ENCODE results near the gene DDTL.
"Not testable (repeated sequence)": the region's sequence is repeated elsewhere in the genome, so short reads cannot be mapped to it uniquely, and the experiment has no call there.

Gene DDTL

DNA sequence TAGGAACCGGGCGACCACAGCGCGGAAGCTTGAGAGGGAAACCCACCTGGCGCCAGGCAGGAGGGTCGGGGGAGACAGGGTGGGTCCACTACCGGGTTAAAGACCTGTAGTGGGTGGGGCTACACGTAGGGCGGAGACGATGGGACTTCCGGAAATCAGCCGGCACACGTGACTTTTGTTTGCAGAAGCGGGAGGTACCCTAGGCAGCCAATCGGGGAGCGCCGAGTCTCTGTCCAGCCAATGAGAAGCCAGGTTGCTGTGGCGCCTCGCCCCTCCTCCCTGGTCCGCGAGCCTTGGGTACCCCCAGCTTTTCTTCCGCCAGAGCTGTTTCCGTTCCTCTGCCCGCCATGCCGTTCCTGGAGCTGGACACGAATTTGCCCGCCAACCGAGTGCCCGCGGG lies at the start of gene DDTL:
Gene DDTL (plus strand): TSS at position 321 of the 400 bp plus-strand sequence. CDS start 27 bp downstream, at position 348.
- not testable (repeated sequence) for DNase-seq

DNA sequence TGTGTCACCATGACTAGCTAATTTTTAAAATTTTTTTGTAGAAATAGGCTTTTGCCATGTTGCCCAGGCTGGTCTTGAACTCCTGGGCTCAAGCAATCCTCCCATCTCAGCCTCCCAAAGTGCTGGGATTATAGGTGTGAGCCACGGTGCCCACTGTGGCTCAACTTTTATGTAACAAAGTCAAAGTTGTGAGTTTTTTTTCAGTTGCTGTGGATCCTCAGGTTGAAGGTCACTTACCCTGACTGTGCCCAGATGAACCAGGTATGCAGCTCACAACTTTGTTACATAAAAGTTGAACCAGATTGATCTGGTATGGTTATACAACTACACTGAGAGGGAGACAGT lies 46.4 kb upstream of the DDTL start:
- not testable (repeated sequence) for DNase-seq

DNA sequence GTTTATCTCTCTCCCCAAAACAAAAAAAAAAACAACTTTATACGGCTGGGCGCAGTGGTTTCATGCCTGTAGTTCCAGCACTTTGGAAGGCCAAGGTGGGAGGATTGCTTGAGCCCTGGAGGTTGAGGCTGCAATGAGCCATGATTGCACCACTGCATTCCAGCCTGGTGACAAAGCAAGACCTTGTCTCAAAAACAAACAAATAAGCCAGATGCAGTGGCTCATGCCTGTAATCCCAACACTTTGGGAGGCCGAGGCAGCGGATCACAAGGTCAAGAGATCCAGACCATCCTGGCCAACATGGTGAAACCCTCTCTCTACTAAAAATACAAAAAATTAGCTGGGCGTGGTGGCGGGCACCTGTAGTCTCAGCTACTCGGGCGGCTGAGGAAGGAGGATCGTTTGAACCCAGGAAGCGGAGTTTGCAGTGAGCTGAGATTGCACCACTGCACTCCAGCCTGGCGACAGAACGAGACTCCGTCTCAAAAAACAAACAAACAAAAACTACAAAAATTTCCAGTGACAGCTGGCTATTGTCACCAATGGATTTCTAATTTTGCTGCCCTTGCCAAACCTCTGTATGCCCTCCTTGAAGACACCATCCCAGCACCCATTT lies 45.0 kb upstream of the DDTL start:
- not testable (repeated sequence) for DNase-seq

DNA sequence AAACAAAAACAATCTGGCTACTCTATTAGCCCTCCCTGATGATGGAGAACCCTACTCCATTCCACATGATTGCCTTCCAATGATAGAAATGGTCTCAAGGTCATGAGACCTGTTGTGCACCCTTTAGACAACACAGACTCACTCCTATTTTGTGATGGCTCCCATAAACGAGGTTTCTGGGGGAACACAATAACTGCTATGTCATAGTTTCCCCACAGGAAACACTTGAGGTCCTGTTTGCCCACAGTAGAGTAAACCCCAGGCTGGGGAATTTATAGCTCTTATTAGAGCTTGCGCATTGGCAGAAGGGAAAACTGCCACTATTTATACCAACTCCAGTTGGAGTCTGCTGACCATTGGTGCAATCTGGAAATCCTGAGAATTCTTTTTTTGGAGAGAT lies 43.8 kb upstream of the DDTL start:
- no peak for DNase-seq

DNA sequence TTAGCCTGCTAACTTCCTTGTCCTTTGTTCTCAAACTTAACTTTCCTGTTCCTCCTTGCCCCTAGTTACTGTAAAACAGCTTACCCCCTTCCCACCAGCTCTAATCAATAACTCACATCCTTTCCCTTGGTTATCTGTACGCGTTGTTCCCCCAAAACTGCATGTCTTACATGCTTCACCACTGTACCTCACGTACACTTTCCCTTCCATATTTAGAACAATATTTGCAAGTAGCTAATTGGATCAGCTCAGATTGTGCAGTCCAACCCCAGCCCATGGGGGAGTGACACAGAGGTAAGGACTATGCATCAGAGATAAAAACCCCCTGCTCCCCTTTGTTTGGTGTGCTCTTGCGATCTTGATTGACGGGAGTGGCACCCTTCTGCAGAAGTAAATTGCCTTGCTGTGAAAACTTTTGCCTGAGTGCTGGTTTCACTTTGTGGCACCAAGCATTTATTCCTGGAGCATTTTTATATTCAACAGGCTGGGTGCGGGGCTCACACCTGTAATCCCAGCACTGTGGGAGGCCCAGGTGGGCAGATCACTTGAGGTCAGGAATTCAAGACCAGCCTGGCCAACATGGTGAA lies 41.6 kb upstream of the DDTL start:
- DNase-seq, result no peak

DNA sequence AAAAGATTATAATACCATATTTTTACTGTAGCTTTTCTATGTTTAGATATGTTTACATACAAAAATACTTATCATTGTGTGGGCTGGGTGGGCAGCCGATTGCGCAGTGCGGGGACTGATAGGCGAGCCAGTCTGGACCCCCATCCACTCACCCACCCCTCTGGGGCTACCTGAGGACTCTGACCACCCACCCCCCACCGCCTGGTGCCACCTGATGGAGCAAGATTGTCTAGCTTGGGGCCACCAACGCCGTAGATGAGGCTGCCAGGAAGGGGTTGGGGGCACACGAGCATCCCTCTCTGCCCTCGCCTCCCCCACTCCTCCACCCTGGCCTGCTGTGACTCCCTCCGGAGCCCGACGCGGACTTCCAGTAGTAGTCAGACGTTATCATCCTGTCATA lies 40.1 kb upstream of the DDTL start:
- DNase-seq, result no peak

DNA sequence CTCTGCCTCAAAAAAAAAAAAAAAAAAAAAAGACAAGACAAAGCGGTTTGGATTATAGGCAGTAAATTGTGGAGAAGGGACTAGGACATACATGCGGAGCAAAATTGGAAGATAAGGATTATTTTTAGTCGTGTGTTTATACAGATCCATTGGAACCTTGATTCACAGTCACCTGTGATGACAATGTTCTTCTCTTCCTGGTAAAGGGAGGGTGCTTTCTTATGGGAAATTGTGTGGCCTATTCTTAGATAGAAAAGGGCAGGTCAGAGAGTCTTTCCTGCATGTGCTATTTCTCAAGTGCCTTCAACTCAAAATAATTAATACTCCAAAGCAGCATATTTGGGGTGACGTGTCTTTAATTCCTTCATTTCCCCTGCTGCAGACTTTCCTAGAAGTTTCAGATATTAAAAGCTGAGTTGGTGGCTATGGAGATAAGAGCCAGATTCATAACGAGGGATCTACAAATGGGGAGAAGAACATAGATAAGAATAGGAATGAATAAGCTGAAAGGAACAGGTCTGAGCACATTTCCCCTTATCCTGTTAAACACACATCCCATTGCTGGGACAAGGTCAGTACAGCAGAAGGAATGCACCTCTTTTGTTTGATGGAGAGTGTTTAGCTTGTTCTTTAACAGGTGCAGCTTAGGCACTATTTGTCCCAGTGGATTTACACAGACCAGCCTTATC lies 28.2 kb upstream of the DDTL start:
- no peak for DNase-seq

DNA sequence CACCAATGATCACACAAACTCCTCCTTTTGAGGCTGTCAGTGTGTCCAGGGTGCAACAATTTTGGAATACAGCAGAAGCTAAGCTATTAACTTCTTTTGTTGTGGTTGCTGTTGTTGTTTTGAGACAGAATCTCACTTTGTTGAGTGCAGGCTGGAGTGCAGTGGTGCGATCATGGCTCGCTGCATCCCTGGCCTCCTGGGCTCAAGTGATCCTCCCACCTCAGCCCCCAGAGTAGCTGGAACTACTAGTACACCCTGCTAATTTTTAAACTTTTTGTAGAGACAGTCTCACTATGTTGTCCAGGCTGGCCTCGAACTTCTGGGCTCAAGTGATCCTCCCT lies 27.7 kb upstream of the DDTL start:
- no peak for DNase-seq

DNA sequence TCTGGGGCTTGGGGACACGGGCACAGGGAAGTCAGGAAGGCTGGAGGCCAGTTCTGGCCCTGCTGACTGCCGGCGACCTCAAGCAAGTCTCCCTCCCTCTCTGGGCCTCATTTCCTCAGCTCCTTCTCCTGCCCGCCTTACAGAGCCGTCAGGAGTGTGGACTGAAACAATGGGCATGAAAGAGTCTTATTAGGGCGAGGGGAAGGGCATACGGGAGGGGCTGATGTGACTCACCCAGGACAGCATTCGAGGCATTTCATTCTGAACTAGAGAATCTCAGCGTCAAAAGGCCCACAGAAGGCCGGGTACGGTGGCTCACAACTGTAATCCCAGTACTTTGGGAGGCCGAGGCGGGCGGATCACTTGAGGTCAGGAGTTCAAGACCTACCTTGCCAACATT lies 26.5 kb upstream of the DDTL start:
- DNase-seq, result not testable (repeated sequence)

DNA sequence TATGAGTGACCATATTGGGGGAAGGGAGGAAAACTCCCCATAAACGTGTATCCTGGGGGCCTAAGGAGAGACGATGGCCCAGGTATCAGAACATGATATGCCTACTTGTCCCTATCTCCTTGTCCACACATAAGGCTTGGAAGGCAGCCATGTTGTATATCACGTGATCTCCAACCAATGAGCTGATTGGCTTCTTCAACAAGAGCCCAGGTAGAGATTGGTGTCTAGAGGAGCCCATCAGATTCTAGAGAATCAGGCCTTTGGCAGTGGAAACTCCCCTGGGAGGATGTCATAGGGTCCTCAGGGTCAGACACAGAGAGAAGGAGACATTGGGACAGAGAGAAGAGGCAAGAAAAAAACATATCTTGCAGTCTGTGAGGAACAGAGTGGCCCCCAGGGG lies 19.3 kb upstream of the DDTL start:
- DNase-seq, result not testable (repeated sequence)

DNA sequence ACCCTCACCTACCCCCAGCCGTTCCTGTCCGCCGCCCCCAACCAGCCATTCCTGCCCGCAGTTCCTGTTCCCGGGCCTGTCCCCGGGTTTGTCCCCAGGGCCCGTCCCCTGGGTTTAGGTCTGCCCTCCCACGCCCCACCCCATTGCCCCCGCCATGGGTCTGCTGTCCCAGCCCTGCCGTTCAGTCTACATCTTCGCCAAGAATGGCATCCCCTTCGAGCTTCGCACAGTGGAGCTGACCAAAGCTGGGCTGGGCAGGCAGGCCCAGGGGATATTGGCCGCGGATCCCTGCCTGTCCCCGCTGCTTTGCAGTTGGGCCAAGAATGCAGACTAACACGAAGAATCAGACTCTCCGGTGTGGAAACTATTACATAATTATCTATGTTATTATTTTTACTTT lies 16.9 kb upstream of the DDTL start:
- DNase-seq, result not testable (repeated sequence)

DNA sequence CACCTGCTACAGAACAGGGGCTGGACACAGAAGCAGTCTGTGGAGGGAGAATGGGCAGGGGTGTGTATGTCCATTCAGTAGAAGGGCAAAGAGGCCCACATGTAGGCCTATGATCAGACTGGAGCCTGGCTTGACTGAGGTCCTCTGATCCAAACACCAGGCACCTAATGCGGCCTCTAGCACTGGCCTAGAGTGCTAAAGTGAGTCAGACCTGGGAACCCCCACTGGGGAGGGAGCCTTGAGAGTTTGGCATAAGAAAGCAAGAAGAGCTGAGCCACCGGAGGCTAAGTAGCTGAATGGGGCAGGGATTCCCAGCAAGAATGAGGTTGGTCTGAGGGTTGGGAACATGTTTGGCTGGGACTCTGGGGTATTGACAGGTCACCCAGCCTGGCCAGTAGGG lies 15.3 kb upstream of the DDTL start:
- not testable (repeated sequence) for DNase-seq

DNA sequence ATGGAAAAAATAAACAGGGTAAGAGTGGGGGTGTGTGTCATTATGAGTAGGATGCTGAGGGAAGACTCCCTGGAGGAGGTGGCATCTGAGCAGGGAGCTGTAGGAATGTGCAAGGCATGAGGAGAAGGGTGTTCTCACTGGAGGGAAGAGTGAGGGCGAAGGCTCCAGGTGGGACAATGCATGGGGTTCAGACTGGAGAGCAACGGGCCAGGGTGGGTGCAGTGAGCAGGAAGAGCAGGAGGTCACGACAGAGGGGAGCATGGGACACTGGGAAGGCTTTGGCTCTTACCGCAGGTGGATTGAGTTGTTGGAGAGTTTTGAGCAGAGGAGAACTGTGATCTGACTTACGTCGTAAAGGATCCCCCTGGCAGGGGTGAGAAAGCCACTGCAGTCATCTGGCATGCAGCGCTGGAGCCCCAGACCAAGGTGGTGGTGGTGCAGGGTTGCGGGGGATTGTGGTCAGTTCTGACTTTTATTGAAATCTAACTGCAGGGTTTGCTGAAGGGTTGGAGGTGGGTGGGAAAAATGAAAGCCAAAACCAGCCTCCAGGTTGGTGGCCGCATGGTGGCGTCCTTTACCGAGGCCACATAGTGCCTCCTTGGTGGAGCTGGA lies 13.8 kb upstream of the DDTL start:
- not testable (repeated sequence) for DNase-seq

DNA sequence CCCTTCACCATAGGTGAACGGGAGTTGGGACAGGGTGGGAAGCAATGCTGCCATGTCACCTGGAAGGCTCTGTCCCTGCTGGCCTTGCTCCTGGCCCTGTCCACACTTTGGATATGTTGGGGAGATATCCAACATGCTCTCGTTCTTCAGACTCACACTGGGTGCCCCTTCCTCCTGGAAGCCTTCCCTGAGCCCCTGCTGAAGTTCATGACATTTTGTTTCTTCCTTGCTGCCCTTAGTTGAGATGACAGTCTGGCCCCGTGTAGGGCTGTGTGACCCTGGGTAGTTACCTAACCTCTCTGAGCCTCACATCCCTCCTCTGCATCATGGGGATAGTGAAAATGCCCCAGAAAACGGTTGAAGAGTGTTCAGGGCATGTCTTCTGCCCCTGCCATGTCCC lies 13.2 kb upstream of the DDTL start:
- not testable (repeated sequence) for DNase-seq

DNA sequence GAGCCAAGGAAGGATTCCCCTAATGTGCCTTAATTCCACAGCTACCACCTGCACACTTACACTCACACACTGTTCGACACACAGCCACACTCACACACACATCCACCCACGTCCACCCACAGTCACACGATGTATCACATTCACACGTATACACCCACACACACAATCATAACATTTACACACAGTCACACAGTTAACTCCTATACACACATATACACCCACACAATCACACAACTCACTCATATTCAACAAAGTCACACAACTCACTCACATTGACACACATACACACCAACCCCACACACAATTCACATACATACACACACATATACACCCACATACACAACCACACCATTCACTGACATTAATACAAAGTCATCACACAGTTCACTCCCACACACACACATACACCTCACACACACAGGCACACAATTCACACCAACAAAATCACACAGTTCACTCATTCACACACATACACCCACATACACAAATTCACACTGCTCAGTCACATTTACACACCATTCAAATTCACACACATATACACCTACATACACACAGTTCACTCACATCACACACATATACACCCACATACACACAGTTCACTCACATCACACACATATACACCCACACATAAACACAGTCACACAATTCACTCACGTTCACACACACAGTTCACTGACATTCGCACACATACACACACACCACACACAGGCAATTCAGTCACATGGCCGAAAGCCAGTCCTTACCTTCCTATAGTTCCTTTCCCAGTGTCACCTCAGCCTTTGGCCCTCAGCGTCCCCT lies 12.3 kb upstream of the DDTL start:
- DNase-seq, result not testable (repeated sequence)

DNA sequence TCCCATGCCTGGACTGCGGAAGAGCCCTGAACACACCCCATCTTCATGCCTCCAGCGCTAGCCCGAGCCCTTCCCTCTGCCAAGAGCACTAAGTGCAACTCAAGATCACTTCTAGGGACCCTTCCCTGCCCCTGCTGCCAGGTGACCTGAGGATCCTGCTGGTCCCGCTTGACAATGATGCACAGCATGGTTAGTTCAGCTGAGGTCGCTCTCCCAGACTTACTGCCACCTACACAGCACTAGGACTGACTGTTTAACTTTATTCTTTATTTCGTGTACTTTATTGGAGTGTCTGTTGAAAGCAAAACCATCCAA lies 11.7 kb upstream of the DDTL start:
- DNase-seq, result not testable (repeated sequence)

DNA sequence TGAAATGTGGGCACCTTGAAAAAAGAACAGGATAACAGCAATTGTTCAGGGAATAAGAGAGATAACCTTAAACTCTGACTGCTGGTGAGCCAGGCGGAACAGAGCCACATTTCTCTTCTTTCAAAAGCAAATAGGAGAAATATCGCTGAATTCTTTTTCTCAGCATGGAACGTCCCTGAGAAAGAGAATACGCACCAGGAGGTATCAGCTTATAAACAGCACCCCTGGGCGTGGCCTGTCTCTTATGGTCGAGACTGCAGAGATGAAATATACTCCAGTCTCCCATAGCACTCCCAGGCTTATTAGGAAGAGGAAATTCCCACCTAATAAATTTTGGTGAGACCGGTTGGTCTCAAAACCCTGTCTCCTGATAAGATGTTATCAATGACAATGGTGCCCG lies 10.8 kb upstream of the DDTL start:
- DNase-seq, result not testable (repeated sequence)

DNA sequence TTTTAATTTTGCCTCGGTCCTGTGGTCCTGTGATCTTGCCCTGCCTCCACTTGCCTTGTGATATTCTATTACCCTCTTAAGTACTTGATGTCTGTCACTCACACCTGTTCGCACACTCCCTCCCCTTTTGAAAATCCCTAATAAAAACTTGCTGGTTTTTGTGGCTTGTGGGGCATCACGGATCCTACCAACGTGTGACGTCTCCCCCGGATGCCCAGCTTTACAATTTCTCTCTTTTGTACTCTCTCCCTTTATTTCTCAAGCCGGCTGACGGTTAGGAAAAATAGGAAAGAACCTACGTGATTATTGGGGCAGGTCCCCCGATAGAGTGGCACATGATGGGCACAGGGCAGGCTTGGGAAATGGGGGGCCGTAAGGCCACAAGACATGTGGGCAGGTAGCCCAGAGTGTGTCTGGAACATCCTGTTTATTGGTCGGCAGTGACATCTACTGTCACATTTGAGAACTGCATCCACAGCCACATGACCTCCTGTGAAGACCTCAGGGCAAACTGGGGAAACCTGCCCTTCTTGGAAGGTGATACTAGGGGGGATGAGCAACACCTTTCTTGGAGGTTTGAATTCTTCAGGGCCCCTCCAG lies 10.3 kb upstream of the DDTL start:
- DNase-seq, result peak in 3 of 4 experiments; percentile 33 to 63 (median 53)

DNA sequence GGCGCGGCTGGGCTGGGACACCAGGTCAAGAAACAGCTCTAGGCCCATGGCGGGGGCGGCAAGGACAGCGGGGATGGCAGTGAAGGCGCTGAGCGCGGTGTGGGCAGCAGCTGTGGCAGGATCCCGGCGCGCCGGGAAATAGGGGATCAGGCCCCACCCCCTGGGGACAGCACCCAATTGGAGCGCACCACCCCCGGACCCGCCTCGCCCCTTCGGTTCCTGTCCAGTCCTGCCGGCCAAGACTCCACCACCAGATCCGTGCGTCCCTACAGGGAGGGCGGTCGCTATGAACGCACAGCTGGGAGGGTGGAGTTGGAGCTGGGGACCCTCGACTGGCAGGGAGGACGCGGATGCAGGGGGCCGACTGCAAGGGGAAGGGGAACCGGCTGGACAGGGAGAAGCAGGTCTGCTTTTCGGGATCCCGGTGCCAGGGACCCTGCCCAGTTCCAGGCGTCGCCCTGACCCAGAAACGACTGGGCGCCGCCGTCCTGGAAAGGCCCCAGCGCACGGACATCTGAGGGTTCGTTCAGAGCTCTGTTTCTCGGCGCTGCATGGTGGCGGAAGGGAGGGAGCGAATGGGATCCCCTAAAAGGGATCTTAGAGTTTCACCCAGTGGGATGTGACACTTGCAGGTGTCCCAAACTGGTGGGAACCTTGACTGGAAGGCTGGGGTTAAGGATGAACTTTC lies 5.5 kb upstream of the DDTL start, which contains the start of gene GSTT2B:
Gene GSTT2B (minus strand): TSS at position 112 of the 688 bp plus-strand sequence. CDS start 64 bp downstream, at position 48.
- not testable (repeated sequence) for DNase-seq

DNA sequence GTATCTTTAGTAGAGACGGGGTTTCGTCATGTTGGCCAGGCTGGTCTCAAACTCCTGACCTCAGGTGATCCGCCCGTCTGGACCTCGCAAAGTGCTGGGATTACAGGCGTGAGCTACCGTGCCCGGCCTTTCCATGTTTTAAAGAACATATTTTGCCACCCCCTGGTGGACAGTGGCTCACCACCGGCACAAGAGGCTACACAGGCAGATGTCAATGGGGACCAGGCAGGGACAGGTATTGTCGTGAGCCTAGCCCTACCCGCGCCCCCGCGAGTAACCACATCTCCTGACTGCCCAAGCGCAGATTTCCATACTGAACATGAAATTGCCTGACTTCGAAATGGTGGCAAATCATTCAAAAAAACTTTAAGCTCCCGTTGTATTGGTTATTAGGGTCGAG lies 594 bp upstream of the DDTL start:
- DNase-seq, result not testable (repeated sequence)

DNA sequence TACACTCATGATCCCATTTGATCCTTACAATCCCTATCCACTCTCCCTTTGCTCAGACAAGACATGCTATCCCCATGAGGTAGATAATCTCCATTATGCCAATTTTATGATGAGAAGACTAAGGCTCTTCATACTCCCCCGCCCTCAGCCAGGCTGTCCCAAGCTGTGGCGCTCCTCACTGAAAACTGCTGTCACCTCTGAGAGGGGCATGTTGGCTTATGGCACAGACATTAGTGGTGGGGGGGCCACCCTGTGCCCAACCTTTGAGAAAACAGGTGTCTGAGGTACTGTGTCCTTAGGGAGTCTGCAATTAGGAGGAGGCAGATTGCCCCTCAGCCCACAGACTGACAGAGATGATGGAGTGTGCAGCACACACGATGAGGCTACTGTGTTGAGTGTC lies 2.4 kb downstream of the DDTL start:
- no peak for DNase-seq

DNA sequence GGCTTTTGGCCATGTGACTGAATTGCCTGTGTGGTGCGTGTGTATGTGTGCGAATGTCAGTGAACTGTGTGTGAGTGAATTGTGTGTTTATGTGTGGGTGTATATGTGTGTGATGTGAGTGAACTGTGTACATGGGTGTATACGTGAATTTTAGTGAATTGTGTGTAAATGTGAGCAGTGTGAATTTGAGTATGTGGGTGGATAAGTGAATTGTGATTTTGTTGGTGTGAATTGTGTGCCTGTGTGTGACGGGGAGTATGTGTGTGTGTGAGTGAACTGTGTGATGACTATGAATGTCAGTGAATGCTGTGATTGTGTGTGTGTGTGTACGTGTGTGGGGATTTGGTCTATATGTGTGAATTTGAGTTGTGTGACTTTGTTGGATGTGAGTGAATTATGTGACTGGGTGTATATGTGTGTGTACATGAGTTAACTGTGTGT lies 3.5 kb downstream of the DDTL start:
- DNase-seq, result no peak

All from activated naive CD4-positive, alpha-beta T cell (primary cell).